Keratinocyte (primary cell): ENCODE results near the gene ARHGAP10. TPM values are rescaled to one million over a fixed set of nuclear protein-coding genes. Genes with fewer than 3 reads are reported as not detected.

Experiments used
- DNase-seq: peaks from one replicate; pipeline ENCODE4 v3.0.0-alpha.2; 2011; ENCODE audit warnings: low read depth, missing footprints, low spot score
- FAIRE-seq: peaks from 2 replicates; lab custom pipeline; 2011; peaks lifted over from hg19 to GRCh38; lab: Jason Lieb, UNC
- H2AFZ ChIP-seq: 2 replicates; pipeline ENCODE4 v1.6.0; 2012; ENCODE audit warnings: low read length, control low read depth, inconsistent platforms; ENCODE audit not compliant: control insufficient read depth
- H3K27ac ChIP-seq: 2 replicates; pipeline ENCODE4 v1.5.1; 2011; ENCODE audit warnings: low read length; ENCODE audit not compliant: control insufficient read depth, insufficient read depth
- H3K27me3 ChIP-seq: 3 replicates; pipeline ENCODE4 v1.6.0; 2011; ENCODE audit warnings: low read length; ENCODE audit not compliant: control insufficient read depth, insufficient read depth; ENCODE audit errors: extremely low read depth
- H3K36me3 ChIP-seq, 2 experiments: 2 replicates in 1 of 2; 3 replicates in 1 of 2; pipeline ENCODE4 v1.5.1; 2011; ENCODE audit warnings: low read length in 2 of 2, mild to moderate bottlenecking in 1 of 2; ENCODE audit not compliant: control insufficient read depth in 2 of 2, insufficient read depth in 2 of 2; ENCODE audit errors: extremely low read depth in 1 of 2
- H3K4me1 ChIP-seq: 3 replicates; pipeline ENCODE4 v1.5.1; 2011; ENCODE audit warnings: low read length; ENCODE audit not compliant: control insufficient read depth, insufficient read depth; ENCODE audit errors: extremely low read depth
- H3K4me2 ChIP-seq: 3 replicates; pipeline ENCODE4 v1.6.0; 2011; ENCODE audit warnings: low read depth, low read length; ENCODE audit not compliant: control insufficient read depth, insufficient read depth; ENCODE audit errors: extremely low read depth
- H3K4me3 ChIP-seq, 3 experiments: fragments of 200-600 bp in 1 of 3; sonication (generic) in 1 of 3; 2 replicates in 2 of 3; 3 replicates in 1 of 3; pipeline ENCODE4 v1.5.1; 2011 to 2016; ENCODE audit warnings: low read length in 3 of 3, mild to moderate bottlenecking in 3 of 3, control low read depth in 2 of 3, inconsistent platforms in 1 of 3, low read depth in 1 of 3, mixed read lengths in 1 of 3, mixed run types in 1 of 3, moderate library complexity in 1 of 3; ENCODE audit not compliant: control insufficient read depth in 2 of 3, insufficient read depth in 2 of 3; ENCODE audit errors: extremely low read depth in 1 of 3
- H3K79me2 ChIP-seq: 2 replicates; pipeline ENCODE4 v1.6.0; 2012; ENCODE audit warnings: low read length; ENCODE audit not compliant: control insufficient read depth, insufficient read depth
- H3K9ac ChIP-seq: 3 replicates; pipeline ENCODE4 v1.6.0; 2011; ENCODE audit warnings: low read length; ENCODE audit not compliant: control insufficient read depth, insufficient read depth; ENCODE audit errors: extremely low read depth
- H3K9me1 ChIP-seq: 3 replicates; pipeline ENCODE4 v1.6.0; 2011; ENCODE audit warnings: low read length; ENCODE audit not compliant: control insufficient read depth, insufficient read depth; ENCODE audit errors: extremely low read depth
- H3K9me3 ChIP-seq: 2 replicates; pipeline ENCODE4 v1.5.1; 2012; ENCODE audit warnings: low read depth, low read length; ENCODE audit not compliant: control insufficient read depth
- H4K20me1 ChIP-seq: 3 replicates; pipeline ENCODE4 v1.6.0; 2011; ENCODE audit warnings: low read length; ENCODE audit not compliant: control insufficient read depth, insufficient read depth; ENCODE audit errors: extremely low read depth
- CTCF ChIP-seq, 3 experiments: IDR thresholded peaks in 1 of 3; conservative IDR thresholded peaks in 1 of 3; optimal IDR thresholded peaks in 1 of 3; 2 replicates in 2 of 3; 3 replicates in 1 of 3; pipeline versions ENCODE3 to v1.5.1; 2011; ENCODE audit warnings: low read length in 3 of 3, mild to moderate bottlenecking in 3 of 3, moderate library complexity in 2 of 3, control low read depth in 1 of 3, inconsistent platforms in 1 of 3; ENCODE audit not compliant: insufficient read depth in 2 of 3; ENCODE audit errors: extremely low read depth in 1 of 3
- EZH2 ChIP-seq: IDR thresholded peaks from one replicate; pipeline ENCODE4 v1.6.1; 2012; ENCODE audit warnings: inconsistent platforms, mild to moderate bottlenecking, low read length, moderate library complexity
- dilution Hi-C: fragments of 300-500 bp; cut with MboI; formaldehyde crosslinking; loops from one replicate; pipeline ENCODE4 v1.7.0; 2020; ENCODE audit warnings: low sequenced_read_pairs; ENCODE audit not compliant: extremely low pct_ligation_motif_present
- polyA plus RNA-seq, 5 experiments: library from polyadenylated mRNA; depleted of rRNA in 3 of 5; stranded (reverse) in 3 of 5; stranded (forward) in 1 of 5; unstranded in 1 of 5; fragments of >200 nt; gene quantifications; 1 replicate in 1 of 5; 2 replicates in 3 of 5; 3 replicates in 1 of 5; pipeline versions ENCODE4 v1.2.1 to v1.2.3, GENCODE V29; 2011 to 2012; ENCODE audit warnings: missing spikeins in 2 of 5, low read depth in 1 of 5, low replicate concordance in 1 of 5

ARHGAP10 gene
- polyA plus RNA-seq, 1 donor (not counting 4 experiments of a cell fraction or from before 2014, with no cell fraction given), result 18.7 TPM

- Histone ChIP-seq H2AFZ (no peak overlapping the region), H3K4me3 (no peak overlapping the region), H3K27ac (no peak overlapping the region), H3K4me1 (no peaks in the 10 kb centered on the region), H3K27me3 (no peaks in the 10 kb centered on the region), H3K9me1 (no peaks in the 10 kb centered on the region), H3K36me3 (no peaks in the 10 kb centered on the region), H3K9me3 (no peaks in the 10 kb centered on the region), H3K79me2 (no peaks in the 10 kb centered on the region), H3K4me2 (no peak overlapping the region), H4K20me1 (no peaks in the 10 kb centered on the region), H3K9ac (no peak overlapping the region)
- DNase-seq (no peak), FAIRE-seq (no peak)
- dilution Hi-C loops, result no loop called here
- TF ChIP-seq CTCF (optimal IDR thresholded peaks at IDR 0.05 in 1 of 3, IDR thresholded peaks at IDR 0.05 in 1 of 3, conservative IDR thresholded peaks at IDR 0.05 in 1 of 3; ENCODE audit: extremely low read depth in 1 of 3, insufficient read depth in 2 of 3, low read length in 3 of 3), result no peak
- no peak for TF ChIP-seq EZH2
These were observed 363.5 kb downstream of the ARHGAP10 start for GRCh38 chr4:148095346-148095923.

GRCh38 chr4:148097801-148098200 is 365.9 kb downstream of the ARHGAP10 start:
- no peak for FAIRE-seq
- H3K9me1 ChIP-seq, result no peaks in the 10 kb centered on the region
- no peaks in the 10 kb centered on the region for H3K79me2 ChIP-seq
- no peaks in the 10 kb centered on the region for H3K9me3 ChIP-seq
- no peaks in the 10 kb centered on the region for H4K20me1 ChIP-seq
- no peaks in the 10 kb centered on the region for H3K4me1 ChIP-seq
- H3K4me3 ChIP-seq, result no peak overlapping the region
- DNase-seq, result no peak
- dilution Hi-C loops, result no loop called here
- no peak overlapping the region for H3K4me2 ChIP-seq
- H3K27me3 ChIP-seq, result no peaks in the 10 kb centered on the region
- TF ChIP-seq EZH2 (no peak), CTCF (optimal IDR thresholded peaks at IDR 0.05 in 1 of 3, IDR thresholded peaks at IDR 0.05 in 1 of 3, conservative IDR thresholded peaks at IDR 0.05 in 1 of 3; ENCODE audit: extremely low read depth in 1 of 3, insufficient read depth in 2 of 3, low read length in 3 of 3) (no peak)
- H3K27ac ChIP-seq, result no peak overlapping the region
- no peak overlapping the region for H2AFZ ChIP-seq
- no peak overlapping the region for H3K9ac ChIP-seq
- H3K36me3 ChIP-seq, result no peaks in the 10 kb centered on the region
